ENCODE results near the gene CBFA2T2. TPM values are rescaled to one million over a fixed set of nuclear protein-coding genes. Genes with fewer than 3 reads are reported as not detected.
"Not testable (repeated sequence)": the region's sequence is repeated elsewhere in the genome, so short reads cannot be mapped to it uniquely, and the experiment has no call there.

The CBFA2T2 gene
- total RNA-seq, 3 donors from 2014 or later (not counting 1 experiment from before 2014, with no cell fraction given): 16.5 to 27.5 (median 18.5) TPM

- 66% methylated on average over 4 of the region's 4 CpGs for WGBS (ENCODE audit: insufficient coverage)
- ATAC-seq: no peak
- DNase-seq: no peak
- Histone ChIP-seq H3K36me3 (ENCODE audit: control insufficient read depth, insufficient read depth, low read length) (peaks cover 26% of the 10 kb centered on the region), H3K4me3 (ENCODE audit: low read length) (no peak overlapping the region), H3K4me1 (ENCODE audit: control insufficient read depth, insufficient read depth, low read length) (peaks cover 36% of the 10 kb centered on the region), H3K27ac (ENCODE audit: low read length) (no peak overlapping the region), H3K27me3 (ENCODE audit: control insufficient read depth, insufficient read depth, low read length) (no peaks in the 10 kb centered on the region), H3K9me3 (ENCODE audit: control insufficient read depth, insufficient read depth, low read length) (no peaks in the 10 kb centered on the region)
- Mint-ChIP-seq H3K27ac (no peak overlapping the region), H3K27me3 (ENCODE audit: low read depth in 2 of 2) (no peaks in the 10 kb centered on the region), H3K4me3 (no peak overlapping the region), H3K9me3 (no peaks in the 10 kb centered on the region), H3K4me1 (peaks cover 18 to 21% of the 10 kb centered on the region in 2 donors), H3K36me3 (peaks cover 10% of the 10 kb centered on the region)
- TF ChIP-seq CTCF (IDR thresholded peaks at IDR 0.05): no peak
- intact Hi-C loops (cut with micrococcal nuclease): no loop called here
Measured at GRCh38 chr20:33645072-33645358, 155.1 kb downstream of the CBFA2T2 start.

GRCh38 chr20:33645396-33645795, 155.5 kb downstream of the CBFA2T2 start:
- H3K4me1 Mint-ChIP-seq: peaks cover 18 to 21% of the 10 kb centered on the region in 2 donors
- H3K27ac Mint-ChIP-seq: no peak overlapping the region
- intact Hi-C loops (cut with micrococcal nuclease): no loop called here

GRCh38 chr20:33646191-33646590, 156.3 kb downstream of the CBFA2T2 start:
- intact Hi-C loops (cut with micrococcal nuclease): no loop called here
- H3K4me3 Mint-ChIP-seq: no peak overlapping the region
- ATAC-seq (no peak), DNase-seq (no peak)
- Histone ChIP-seq H3K27ac (ENCODE audit: low read length) (no peak overlapping the region), H3K4me3 (ENCODE audit: low read length) (no peak overlapping the region), H3K9me3 (ENCODE audit: control insufficient read depth, insufficient read depth, low read length) (no peaks in the 10 kb centered on the region), H3K27me3 (ENCODE audit: control insufficient read depth, insufficient read depth, low read length) (no peaks in the 10 kb centered on the region), H3K36me3 (ENCODE audit: control insufficient read depth, insufficient read depth, low read length) (peaks cover 17% of the 10 kb centered on the region), H3K4me1 (ENCODE audit: control insufficient read depth, insufficient read depth, low read length) (peaks cover 37% of the 10 kb centered on the region)
- WGBS (ENCODE audit: insufficient coverage): 91% methylated on average over 5 of the region's 5 CpGs
- H3K27ac Mint-ChIP-seq: no peak overlapping the region
- peaks cover 18 to 21% of the 10 kb centered on the region in 2 donors for H3K4me1 Mint-ChIP-seq
- TF ChIP-seq CTCF (IDR thresholded peaks at IDR 0.05): no peak
- no peaks in the 10 kb centered on the region for H3K9me3 Mint-ChIP-seq
- H3K36me3 Mint-ChIP-seq: no peaks in the 10 kb centered on the region
- H3K27me3 Mint-ChIP-seq (ENCODE audit: low read depth in 2 of 2): no peaks in the 10 kb centered on the region

More at GRCh38 chr20:33645396-33645795, 155.5 kb downstream of the CBFA2T2 start:
- peaks cover 6% of the 10 kb centered on the region for H3K36me3 Mint-ChIP-seq
- Histone ChIP-seq H3K27me3 (ENCODE audit: control insufficient read depth, insufficient read depth, low read length) (no peaks in the 10 kb centered on the region), H3K4me3 (ENCODE audit: low read length) (no peak overlapping the region), H3K27ac (ENCODE audit: low read length) (no peak overlapping the region), H3K9me3 (ENCODE audit: control insufficient read depth, insufficient read depth, low read length) (no peaks in the 10 kb centered on the region), H3K36me3 (ENCODE audit: control insufficient read depth, insufficient read depth, low read length) (peaks cover 22% of the 10 kb centered on the region), H3K4me1 (ENCODE audit: control insufficient read depth, insufficient read depth, low read length) (peaks cover 37% of the 10 kb centered on the region)
- no peak for DNase-seq
- no peak overlapping the region for H3K4me3 Mint-ChIP-seq
- 92% methylated on average over 2 of the region's 2 CpGs for WGBS (ENCODE audit: insufficient coverage)
- no peaks in the 10 kb centered on the region for H3K27me3 Mint-ChIP-seq (ENCODE audit: low read depth in 2 of 2)
- ATAC-seq: no peak
- TF ChIP-seq CTCF (IDR thresholded peaks at IDR 0.05): no peak
- H3K9me3 Mint-ChIP-seq: no peaks in the 10 kb centered on the region

GRCh38 chr20:33646959-33647602, 157.2 kb downstream of the CBFA2T2 start:
- H3K27me3 ChIP-seq (ENCODE audit: control insufficient read depth, insufficient read depth, low read length); H3K9me3 ChIP-seq (ENCODE audit: control insufficient read depth, insufficient read depth, low read length); DNase-seq; H3K9me3 Mint-ChIP-seq; intact Hi-C loops (cut with micrococcal nuclease); H3K4me3 ChIP-seq (ENCODE audit: low read length); H3K27me3 Mint-ChIP-seq (ENCODE audit: low read depth in 2 of 2); ATAC-seq; H3K4me3 Mint-ChIP-seq; H3K36me3 Mint-ChIP-seq: not testable (repeated sequence)
- peak overlapping the region in 1 of 2 donors; percentile 72 for H3K27ac Mint-ChIP-seq
- 80% methylated on average over 14 of the region's 14 CpGs for WGBS (ENCODE audit: insufficient coverage)
- H3K4me1 Mint-ChIP-seq: peaks cover 18 to 21% of the 10 kb centered on the region in 2 donors
- peaks cover 14% of the 10 kb centered on the region for H3K36me3 ChIP-seq (ENCODE audit: control insufficient read depth, insufficient read depth, low read length)
- H3K27ac ChIP-seq (ENCODE audit: low read length): peak overlapping the region; percentile 5
- peaks cover 37% of the 10 kb centered on the region for H3K4me1 ChIP-seq (ENCODE audit: control insufficient read depth, insufficient read depth, low read length)
